Mesendoderm (in vitro differentiated cells): ENCODE results near the gene SREBF2.
"Not testable (repeated sequence)": the region's sequence is repeated elsewhere in the genome, so short reads cannot be mapped to it uniquely, and the experiment has no call there.

Experiments used
- DNase-seq: peaks from one replicate; pipeline ENCODE4 v3.0.0; 2013
- H2AK5ac ChIP-seq: 2 replicates; pipeline ENCODE4 v1.6.1; 2013; ENCODE audit warnings: low read length, inconsistent platforms
- H2BK120ac ChIP-seq: 2 replicates; pipeline ENCODE4 v1.6.1; 2013; ENCODE audit warnings: low read depth, mild to moderate bottlenecking, low read length, moderate library complexity, mixed read lengths
- H2BK15ac ChIP-seq: replicated peaks from 2 replicates; pipeline ENCODE4 v1.6.1; 2013; ENCODE audit warnings: low read depth, mild to moderate bottlenecking, moderate library complexity
- H2BK5ac ChIP-seq: 2 replicates; pipeline ENCODE4 v1.6.1; 2013; ENCODE audit warnings: low read length, inconsistent platforms
- H3K18ac ChIP-seq: 2 replicates; pipeline ENCODE4 v1.6.1; 2013; ENCODE audit warnings: mild to moderate bottlenecking, low read length, mixed read lengths
- H3K23ac ChIP-seq: one replicate; pipeline ENCODE4 v1.6.1; 2013; ENCODE audit warnings: low read length
- H3K27ac ChIP-seq: 2 replicates; pipeline ENCODE4 v1.5.1; 2013; ENCODE audit warnings: low read depth, mild to moderate bottlenecking, inconsistent platforms, low read length, moderate library complexity
- H3K27me3 ChIP-seq: 2 replicates; pipeline ENCODE4 v1.6.1; 2013; ENCODE audit warnings: low read length, control low read depth, mild to moderate bottlenecking, inconsistent platforms; ENCODE audit not compliant: insufficient read depth, poor library complexity
- H3K36me3 ChIP-seq: 2 replicates; pipeline ENCODE4 v1.6.1; 2013; ENCODE audit warnings: low read length, inconsistent platforms; ENCODE audit not compliant: control insufficient read depth, insufficient read depth
- H3K4ac ChIP-seq: one replicate; pipeline ENCODE4 v1.6.1; 2013; ENCODE audit warnings: low read depth, mild to moderate bottlenecking, low read length, moderate library complexity
- H3K4me1 ChIP-seq: 2 replicates; pipeline ENCODE4 v1.6.1; 2013; ENCODE audit warnings: low read depth, low read length, inconsistent platforms; ENCODE audit not compliant: control insufficient read depth
- H3K4me2 ChIP-seq: 2 replicates; pipeline ENCODE4 v1.6.1; 2013; ENCODE audit warnings: low read length
- H3K4me3 ChIP-seq: 2 replicates; pipeline ENCODE4 v1.5.1; 2013; ENCODE audit warnings: mild to moderate bottlenecking, low read length
- H3K56ac ChIP-seq: one replicate; pipeline ENCODE4 v1.6.1; 2013; ENCODE audit warnings: low read length
- H3K79me1 ChIP-seq: 2 replicates; pipeline ENCODE4 v1.6.1; 2013; ENCODE audit warnings: low read length, inconsistent platforms
- H3K79me2 ChIP-seq: 2 replicates; pipeline ENCODE4 v1.6.1; 2013; ENCODE audit warnings: mild to moderate bottlenecking, low read length; ENCODE audit not compliant: control insufficient read depth, insufficient read depth
- H3K9ac ChIP-seq: 2 replicates; pipeline ENCODE4 v1.6.1; 2013; ENCODE audit warnings: low read length, inconsistent platforms
- H4K5ac ChIP-seq: one replicate; pipeline ENCODE4 v1.6.1; 2013; ENCODE audit warnings: low read length
- H4K8ac ChIP-seq: one replicate; pipeline ENCODE4 v1.6.1; 2013; ENCODE audit warnings: low read depth, mild to moderate bottlenecking, control low read depth, low read length, moderate library complexity
- WGBS: extraction: QIAGEN DNeasy Blood & Tissue Kit; methylation state at CpG from one replicate; pipeline ENCODE4 v1.1.7; 2013; ENCODE audit warnings: low lambda C conversion rate, missing lambda C conversion rate; ENCODE audit not compliant: insufficient coverage; ENCODE audit errors: extremely low coverage; 5-methylcytosine and 5-hydroxymethylcytosine counted together

SREBF2 gene

DNA sequence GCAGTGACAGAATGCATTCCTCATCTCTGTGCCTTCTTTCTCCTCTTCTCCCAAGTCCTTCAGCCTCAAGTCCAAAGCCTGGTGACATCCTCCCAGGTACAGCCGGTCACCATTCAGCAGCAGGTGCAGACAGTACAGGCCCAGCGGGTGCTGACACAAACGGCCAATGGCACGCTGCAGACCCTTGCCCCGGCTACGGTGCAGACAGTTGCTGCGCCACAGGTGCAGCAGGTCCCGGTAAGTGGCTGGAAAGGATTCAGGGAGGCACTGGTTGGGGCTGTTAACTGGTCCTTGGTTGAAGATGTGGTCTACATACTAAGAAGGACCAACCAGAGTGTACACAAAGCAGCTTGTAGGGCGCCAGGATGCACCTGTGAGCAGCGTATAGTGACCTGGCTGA lies 35.7 kb downstream of the SREBF2 start:
- Histone ChIP-seq H2AK5ac (no peak overlapping the region), H4K8ac (no peak overlapping the region), H3K56ac (no peak overlapping the region), H3K23ac (no peak overlapping the region), H3K9ac (no peak overlapping the region), H3K18ac (no peak overlapping the region), H3K4me3 (no peak overlapping the region), H2BK5ac (no peak overlapping the region), H2BK120ac (no peak overlapping the region), H3K4ac (no peak overlapping the region), H3K4me1 (no peaks in the 10 kb centered on the region), H4K5ac (no peak overlapping the region), H3K36me3 (peaks cover 16% of the 10 kb centered on the region), H3K79me1 (peaks cover 18% of the 10 kb centered on the region), H3K27me3 (no peaks in the 10 kb centered on the region), H3K79me2 (peaks cover 16% of the 10 kb centered on the region), H3K4me2 (no peak overlapping the region), H2BK15ac (no peak overlapping the region), H3K27ac (no peak overlapping the region)
- WGBS, result no CpG with 5 or more reads among the region's 10 CpGs
- no peak for DNase-seq

DNA sequence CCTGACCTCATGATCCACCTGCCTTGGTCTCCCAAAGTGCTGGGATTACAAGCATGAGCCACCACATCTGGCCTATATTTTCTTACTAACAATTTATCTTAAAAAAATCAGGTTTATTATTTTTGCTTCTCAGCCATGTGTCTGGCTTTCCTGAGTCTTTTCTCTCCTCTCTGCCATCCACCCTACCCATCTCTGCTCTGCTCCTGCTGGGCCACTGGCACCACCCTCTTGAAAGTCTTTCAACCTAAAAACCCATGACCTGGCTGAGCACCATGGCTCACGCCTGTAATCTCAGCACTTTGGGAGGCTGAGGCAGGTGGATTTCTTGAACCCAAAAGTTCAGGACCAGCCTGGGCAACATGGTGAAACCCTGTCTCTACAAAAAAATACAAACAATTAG lies 37.2 kb downstream of the SREBF2 start:
- H2AK5ac ChIP-seq, H3K27ac ChIP-seq, H4K5ac ChIP-seq, H3K27me3 ChIP-seq, H4K8ac ChIP-seq, H3K18ac ChIP-seq, H3K4me1 ChIP-seq, H3K79me2 ChIP-seq, H3K4ac ChIP-seq, H3K4me2 ChIP-seq, H3K4me3 ChIP-seq, H2BK120ac ChIP-seq, H3K9ac ChIP-seq, H3K56ac ChIP-seq, H3K23ac ChIP-seq, H2BK5ac ChIP-seq, H2BK15ac ChIP-seq, DNase-seq: not testable (repeated sequence)
- Histone ChIP-seq H3K79me1 (peaks cover 15% of the 10 kb centered on the region), H3K36me3 (peaks cover 19% of the 10 kb centered on the region)
- no CpG with 5 or more reads among the region's 1 CpG for WGBS

DNA sequence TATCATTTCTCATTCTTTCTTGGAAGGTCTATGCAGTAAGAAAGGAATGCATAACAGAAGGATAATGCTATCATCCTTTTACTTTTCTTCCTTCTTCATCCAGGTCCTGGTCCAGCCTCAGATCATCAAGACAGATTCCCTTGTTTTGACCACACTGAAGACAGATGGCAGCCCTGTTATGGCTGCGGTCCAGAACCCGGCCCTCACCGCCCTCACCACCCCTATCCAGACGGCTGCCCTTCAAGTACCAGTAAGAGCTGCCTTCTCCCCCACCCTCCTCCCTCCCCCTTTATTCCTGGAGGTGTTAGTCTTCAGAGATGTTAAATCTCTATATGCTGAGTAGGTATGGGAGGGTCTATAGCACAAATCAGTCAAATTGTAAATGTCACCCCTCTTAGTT lies 37.9 kb downstream of the SREBF2 start:
- no peak overlapping the region for H3K56ac ChIP-seq
- no peaks in the 10 kb centered on the region for H3K27me3 ChIP-seq
- WGBS, result no CpG with 5 or more reads among the region's 4 CpGs
- no peak overlapping the region for H2AK5ac ChIP-seq
- no peak overlapping the region for H3K4me3 ChIP-seq
- no peak overlapping the region for H4K5ac ChIP-seq
- H2BK15ac ChIP-seq, result no peak overlapping the region
- H3K79me1 ChIP-seq, result peaks cover 9% of the 10 kb centered on the region
- no peaks in the 10 kb centered on the region for H3K4me1 ChIP-seq
- no peak overlapping the region for H3K4ac ChIP-seq
- no peak overlapping the region for H3K27ac ChIP-seq
- no peak overlapping the region for H2BK120ac ChIP-seq
- no peak overlapping the region for H4K8ac ChIP-seq
- H3K4me2 ChIP-seq, result no peak overlapping the region
- no peak overlapping the region for H3K9ac ChIP-seq
- H3K36me3 ChIP-seq, result peaks cover 24% of the 10 kb centered on the region
- no peak overlapping the region for H3K23ac ChIP-seq
- no peak overlapping the region for H3K18ac ChIP-seq
- no peak overlapping the region for H2BK5ac ChIP-seq
- DNase-seq, result no peak
- H3K79me2 ChIP-seq, result peaks cover 2% of the 10 kb centered on the region

DNA sequence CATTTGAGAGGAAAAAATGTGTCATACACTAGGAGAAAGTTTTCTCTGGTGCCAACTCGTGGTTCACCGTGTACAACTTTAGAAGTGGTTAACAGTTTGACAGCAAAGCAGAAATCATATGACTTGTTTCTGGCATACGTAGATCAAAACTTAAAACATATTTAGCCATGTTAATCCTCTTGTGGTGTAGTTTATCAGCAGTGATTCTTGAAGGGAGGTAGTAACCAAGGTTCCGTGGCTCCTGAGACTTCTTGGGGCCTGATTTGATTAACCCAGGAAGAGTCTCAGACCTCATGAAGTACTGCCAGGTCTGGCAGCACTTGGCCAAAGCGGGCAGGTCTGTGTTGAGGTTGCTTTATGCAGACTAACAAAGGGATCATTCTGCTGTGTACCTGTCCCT lies 40.5 kb downstream of the SREBF2 start:
- no peak for DNase-seq
- Histone ChIP-seq H3K23ac (no peak overlapping the region), H3K27me3 (no peaks in the 10 kb centered on the region), H2AK5ac (no peak overlapping the region), H2BK15ac (no peak overlapping the region), H3K9ac (no peak overlapping the region), H3K4ac (no peak overlapping the region), H2BK5ac (no peak overlapping the region), H4K5ac (no peak overlapping the region), H3K36me3 (peaks cover 29% of the 10 kb centered on the region), H4K8ac (no peak overlapping the region), H3K27ac (no peak overlapping the region), H2BK120ac (no peak overlapping the region), H3K4me3 (no peak overlapping the region), H3K79me1 (peaks cover 4% of the 10 kb centered on the region), H3K4me1 (no peaks in the 10 kb centered on the region), H3K79me2 (no peaks in the 10 kb centered on the region), H3K18ac (no peak overlapping the region), H3K56ac (no peak overlapping the region), H3K4me2 (no peak overlapping the region)
- no CpG with 5 or more reads among the region's 5 CpGs for WGBS

DNA sequence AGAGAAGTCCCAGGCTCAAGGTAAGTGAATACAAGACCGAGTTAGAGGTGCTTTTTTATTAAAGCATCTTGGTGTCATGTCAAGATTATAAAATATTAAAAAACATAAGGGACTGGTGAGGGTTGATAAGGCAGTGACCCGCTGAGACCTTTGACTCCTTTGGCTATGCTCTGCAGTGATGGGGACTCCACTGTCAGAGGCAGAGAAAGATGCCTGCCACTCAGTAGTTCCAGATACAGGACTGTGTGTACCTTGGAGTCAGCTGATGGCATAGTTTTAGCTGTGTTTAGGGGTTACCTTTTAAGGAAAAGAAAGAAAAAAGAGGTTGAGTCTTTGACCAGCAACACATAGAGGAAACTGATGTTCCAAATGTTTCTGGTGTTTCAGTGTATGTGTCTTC lies 41.2 kb downstream of the SREBF2 start:
- no CpG with 5 or more reads among the region's 2 CpGs for WGBS

DNA sequence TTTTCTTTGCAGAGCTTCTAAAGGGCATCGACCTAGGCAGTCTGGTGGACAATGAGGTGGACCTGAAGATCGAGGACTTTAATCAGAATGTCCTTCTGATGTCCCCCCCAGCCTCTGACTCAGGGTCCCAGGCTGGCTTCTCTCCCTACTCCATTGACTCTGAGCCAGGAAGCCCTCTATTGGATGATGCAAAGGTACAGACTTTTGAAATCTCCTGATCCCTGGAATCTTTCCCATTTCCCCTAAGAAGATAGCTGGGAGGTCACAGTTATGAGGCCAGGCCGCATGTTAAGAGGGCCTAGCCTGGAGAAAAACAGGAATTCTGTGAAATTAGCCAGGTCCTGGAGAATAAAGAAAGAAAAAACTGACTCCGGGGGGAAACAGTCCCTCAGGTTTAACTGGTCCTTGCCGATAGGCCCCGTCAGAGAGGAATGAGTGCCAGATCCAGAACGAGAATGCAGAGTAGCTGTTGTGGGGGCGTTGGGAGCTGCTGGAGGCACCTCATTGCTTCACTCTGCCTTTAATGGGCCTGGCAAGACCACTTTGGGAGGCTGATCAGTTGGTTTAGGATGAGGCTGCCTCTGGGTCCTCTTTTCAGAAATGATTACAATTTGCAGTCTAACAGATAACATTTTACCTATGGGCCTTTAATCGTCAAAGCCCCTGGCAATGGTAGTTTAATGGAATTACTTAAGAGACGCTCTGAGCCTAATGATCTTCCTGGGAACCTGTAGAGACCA lies 42.8 kb downstream of the SREBF2 start:
- Histone ChIP-seq H2BK15ac (no peak overlapping the region), H3K79me1 (peaks cover 3% of the 10 kb centered on the region), H3K79me2 (no peaks in the 10 kb centered on the region), H2AK5ac (no peak overlapping the region), H2BK120ac (no peak overlapping the region), H3K4me1 (no peaks in the 10 kb centered on the region), H3K4me2 (no peak overlapping the region), H3K36me3 (peaks cover 29% of the 10 kb centered on the region), H4K8ac (no peak overlapping the region), H3K23ac (no peak overlapping the region), H3K18ac (no peak overlapping the region), H3K56ac (no peak overlapping the region), H4K5ac (no peak overlapping the region), H3K4ac (no peak overlapping the region), H3K9ac (no peak overlapping the region), H3K27me3 (no peaks in the 10 kb centered on the region), H2BK5ac (no peak overlapping the region), H3K4me3 (no peak overlapping the region), H3K27ac (no peak overlapping the region)
- DNase-seq, result no peak
- WGBS, result no CpG with 5 or more reads among the region's 10 CpGs

More for the DNA sequence above, 41.2 kb downstream of the SREBF2 start:
- Histone ChIP-seq H3K36me3 (peaks cover 25% of the 10 kb centered on the region), H2BK15ac (no peak overlapping the region), H2BK120ac (no peak overlapping the region), H3K9ac (no peak overlapping the region), H3K4me3 (no peak overlapping the region), H3K4ac (no peak overlapping the region), H2BK5ac (no peak overlapping the region), H3K27ac (no peak overlapping the region), H4K8ac (no peak overlapping the region), H3K79me2 (no peaks in the 10 kb centered on the region), H4K5ac (no peak overlapping the region), H3K27me3 (no peaks in the 10 kb centered on the region), H3K23ac (no peak overlapping the region), H3K4me2 (no peak overlapping the region), H2AK5ac (no peak overlapping the region), H3K4me1 (no peaks in the 10 kb centered on the region), H3K79me1 (peaks cover 3% of the 10 kb centered on the region), H3K18ac (no peak overlapping the region), H3K56ac (no peak overlapping the region)
- DNase-seq, result no peak
